Measurements from ENCODE around the gene B3GAT2. TPM values are rescaled to one million over a fixed set of nuclear protein-coding genes. Genes with fewer than 3 reads are reported as not detected.

Gene B3GAT2
- total and polyA plus RNA-seq, 10 donors = 0.03 to 0.09 (median 0.05) TPM; not detected in 6

GRCh38 chr6:70819646-70820045 is 137.2 kb downstream of the B3GAT2 start:
- no peaks in the 10 kb centered on the region for H3K27me3 ChIP-seq (replicated peaks in 1 of 7)
- H3K9me3 ChIP-seq = peaks cover 0 to 23% (median 17%) of the 10 kb centered on the region in 8 donors
- DNase-seq = no peak
- TF ChIP-seq CTCF (IDR thresholded peaks at IDR 0.05 in 8 of 11, conservative IDR thresholded peaks at IDR 0.05 in 3 of 11) (no peak), POLR2A (IDR thresholded peaks at IDR 0.05) (no peak), POLR2AphosphoS5 (IDR thresholded peaks at IDR 0.05) (no peak)
- no peak overlapping the region for H3K4me3 ChIP-seq
- H3K36me3 ChIP-seq = peaks cover 0 to 20% (median 0%) of the 10 kb centered on the region in 6 donors
- intact Hi-C loops (cut with DNase I; ENCODE audit: low total_unique reads) = no loop called here
- no peaks in the 10 kb centered on the region for H3K4me1 ChIP-seq
- 92 to 99% (median 98%) methylated on average over 4 of the region's 4 CpGs for WGBS, 5 donors
- H3K27ac ChIP-seq = no peak overlapping the region

GRCh38 chr6:70813885-70814284 is 143.0 kb downstream of the B3GAT2 start:
- intact Hi-C loops (cut with DNase I; ENCODE audit: low total_unique reads) = no loop called here
- H3K27ac ChIP-seq = no peak overlapping the region
- no peak for DNase-seq
- no peaks in the 10 kb centered on the region for H3K9me3 ChIP-seq
- 65 to 87% (median 85%) methylated on average over 3 of the region's 3 CpGs for WGBS, 5 donors
- TF ChIP-seq POLR2AphosphoS5 (IDR thresholded peaks at IDR 0.05) (no peak), POLR2A (IDR thresholded peaks at IDR 0.05) (no peak), CTCF (IDR thresholded peaks at IDR 0.05 in 8 of 11, conservative IDR thresholded peaks at IDR 0.05 in 3 of 11) (no peak)
- peaks cover 0 to 9% (median 0%) of the 10 kb centered on the region in 6 donors for H3K36me3 ChIP-seq
- no peaks in the 10 kb centered on the region for H3K4me1 ChIP-seq
- no peaks in the 10 kb centered on the region for H3K27me3 ChIP-seq (replicated peaks in 1 of 7)
- H3K4me3 ChIP-seq = no peak overlapping the region

- H3K27me3 ChIP-seq (replicated peaks in 1 of 7) = no peaks in the 10 kb centered on the region
- no peaks in the 10 kb centered on the region for H3K9me3 ChIP-seq
- no peak overlapping the region for H3K4me3 ChIP-seq
- no peak overlapping the region for H3K27ac ChIP-seq
- TF ChIP-seq POLR2AphosphoS5 (IDR thresholded peaks at IDR 0.05) (no peak), POLR2A (IDR thresholded peaks at IDR 0.05) (no peak), CTCF (IDR thresholded peaks at IDR 0.05 in 8 of 11, conservative IDR thresholded peaks at IDR 0.05 in 3 of 11) (no peak)
- intact Hi-C loops (cut with DNase I; ENCODE audit: low total_unique reads) = no loop called here
- no peaks in the 10 kb centered on the region for H3K4me1 ChIP-seq
- DNase-seq = no peak
- WGBS, 5 donors = 94 to 96% (median 95%) methylated on average over 6 of the region's 6 CpGs
- peaks cover 0 to 25% (median 0%) of the 10 kb centered on the region in 6 donors for H3K36me3 ChIP-seq
Observed at GRCh38 chr6:70811788-70812187, 145.1 kb downstream of the B3GAT2 start.

Data from spleen (tissue), 11 donors.